H1 (cell line): ENCODE measurements around the gene RAPGEF5. TPM values are rescaled to one million over a fixed set of nuclear protein-coding genes. Genes with fewer than 3 reads are reported as not detected.

Source experiments
- CTCF ChIA-PET: fragments of 300-600 bp; sonication (Branson Sonifier 250); formaldehyde crosslinking; loops from one replicate; lab custom pipeline; 2021; ENCODE audit not compliant: partially characterized antibody; lab: Charles Lee
- POLR2A ChIA-PET: fragments of 300-600 bp; sonication (Branson Sonifier 250); formaldehyde crosslinking; loops from one replicate; lab custom pipeline; 2021; ENCODE audit warnings: inconsistent platforms; ENCODE audit not compliant: partially characterized antibody; lab: Charles Lee
- DNase-seq, 2 experiments: peaks; one replicate each; pipeline versions ENCODE4 v3.0.0 to v3.0.0-alpha.2; 2010 to 2022; ENCODE audit warnings: low spot score in 2 of 2, low read depth in 1 of 2, mixed read lengths in 1 of 2
- FAIRE-seq: peaks from 2 replicates; lab custom pipeline; 2011; peaks lifted over from hg19 to GRCh38; lab: Jason Lieb, UNC
- H2AFZ ChIP-seq: 2 replicates; pipeline ENCODE4 v1.8.1; 2012; ENCODE audit warnings: low read length, inconsistent platforms
- H2AK5ac ChIP-seq: 2 replicates; pipeline ENCODE4 v1.6.1; 2013; ENCODE audit warnings: low read depth, low read length
- H2BK120ac ChIP-seq: replicated peaks from 2 replicates; pipeline ENCODE3; 2013; ENCODE audit warnings: low read depth, low read length, inconsistent platforms
- H2BK12ac ChIP-seq: 2 replicates; pipeline ENCODE4 v1.6.1; 2013; ENCODE audit warnings: low read depth, low read length
- H2BK15ac ChIP-seq: 2 replicates; pipeline ENCODE4 v1.6.1; 2013; ENCODE audit warnings: low read length
- H2BK20ac ChIP-seq: 2 replicates; pipeline ENCODE4 v1.6.1; 2013; ENCODE audit warnings: low read length
- H2BK5ac ChIP-seq: 2 replicates; pipeline ENCODE4 v1.6.1; 2013; ENCODE audit warnings: low read depth, low read length
- H3K14ac ChIP-seq: 2 replicates; pipeline ENCODE4 v1.6.1; 2013; ENCODE audit warnings: inconsistent platforms; ENCODE audit not compliant: insufficient read length
- H3K18ac ChIP-seq: 2 replicates; pipeline ENCODE4 v1.6.1; 2013; ENCODE audit warnings: low read length; ENCODE audit errors: extremely low read depth
- H3K23ac ChIP-seq: 2 replicates; pipeline ENCODE4 v1.6.1; 2013; ENCODE audit warnings: inconsistent platforms; ENCODE audit not compliant: insufficient read length
- H3K23me2 ChIP-seq: 2 replicates; pipeline ENCODE4 v1.6.1; 2013; ENCODE audit warnings: low read depth, low read length
- H3K27ac ChIP-seq: 2 replicates; pipeline ENCODE4 v1.6.1; 2011; ENCODE audit warnings: low read depth, low read length, inconsistent platforms
- H3K27me3 ChIP-seq, 4 experiments: replicated peaks in 1 of 4; 1 replicate in 1 of 4; 2 replicates in 3 of 4; pipeline versions ENCODE4 v1.6.1 to v1.8.1; 2011 to 2013; ENCODE audit warnings: low read length in 3 of 4, mild to moderate bottlenecking in 3 of 4, inconsistent platforms in 2 of 4, mixed read lengths in 2 of 4, moderate library complexity in 1 of 4; ENCODE audit not compliant: control insufficient read depth in 3 of 4, insufficient read depth in 3 of 4; ENCODE audit errors: extremely low read depth in 1 of 4
- H3K36me3 ChIP-seq, 4 experiments: 2 replicates each; pipeline versions ENCODE4 v1.6.1 to v1.8.1; 2011 to 2013; ENCODE audit warnings: mild to moderate bottlenecking in 4 of 4, low read length in 3 of 4, moderate library complexity in 2 of 4, control low read depth in 1 of 4, inconsistent platforms in 1 of 4; ENCODE audit not compliant: insufficient read depth in 4 of 4, control insufficient read depth in 2 of 4
- H3K4ac ChIP-seq: replicated peaks from 2 replicates; pipeline ENCODE3; 2013; ENCODE audit warnings: low read length, low read depth, mixed read lengths, inconsistent platforms; ENCODE audit not compliant: insufficient read length
- H3K4me1 ChIP-seq, 4 experiments: replicated peaks in 1 of 4; 1 replicate in 1 of 4; 2 replicates in 3 of 4; pipeline versions ENCODE4 v1.6.1 to v1.8.1; 2011 to 2013; ENCODE audit warnings: low read length in 3 of 4, inconsistent platforms in 2 of 4, mixed read lengths in 1 of 4; ENCODE audit not compliant: insufficient read depth in 4 of 4, control insufficient read depth in 3 of 4
- H3K4me2 ChIP-seq, 2 experiments: 2 replicates each; pipeline versions ENCODE4 v1.6.1 to v1.8.1; 2011 to 2013; ENCODE audit warnings: low read depth in 2 of 2, low read length in 2 of 2, control low read depth in 1 of 2, inconsistent platforms in 1 of 2, mild to moderate bottlenecking in 1 of 2; ENCODE audit not compliant: insufficient read depth in 1 of 2
- H3K4me3 ChIP-seq, 4 experiments: fragments of 200-600, 300-600 bp in 1 of 4; sonication (generic), shearing (Covaris generic), sonication (Bioruptor Twin) in 1 of 4; 2 replicates each; pipeline versions ENCODE4 v1.5.1 to v1.8.1; 2011 to 2016; ENCODE audit warnings: low read length in 4 of 4, low read depth in 3 of 4, control low read depth in 2 of 4, inconsistent platforms in 2 of 4, mild to moderate bottlenecking in 2 of 4, mixed read lengths in 1 of 4, moderate library complexity in 1 of 4; ENCODE audit not compliant: insufficient read depth in 2 of 4; ENCODE audit errors: extremely low read depth in 1 of 4
- H3K56ac ChIP-seq: replicated peaks from 2 replicates; pipeline ENCODE3; 2013; ENCODE audit warnings: low read depth, mild to moderate bottlenecking, mixed read lengths, low read length, inconsistent platforms; ENCODE audit not compliant: insufficient read length
- H3K79me1 ChIP-seq: 2 replicates; pipeline ENCODE4 v1.6.1; 2013; ENCODE audit warnings: low read depth, low read length, control low read depth
- H3K79me2 ChIP-seq, 2 experiments: 2 replicates each; pipeline versions ENCODE4 v1.6.1 to v1.8.1; 2012 to 2013; ENCODE audit warnings: low read length in 2 of 2, mild to moderate bottlenecking in 2 of 2, inconsistent platforms in 1 of 2; ENCODE audit not compliant: insufficient read depth in 2 of 2, control insufficient read depth in 1 of 2
- H3K9ac ChIP-seq, 4 experiments: replicated peaks in 1 of 4; 1 replicate in 1 of 4; 2 replicates in 3 of 4; pipeline versions ENCODE4 v1.6.1 to v1.8.1; 2011 to 2013; ENCODE audit warnings: low read depth in 3 of 4, low read length in 3 of 4, control low read depth in 2 of 4, mild to moderate bottlenecking in 2 of 4, moderate library complexity in 2 of 4, inconsistent platforms in 1 of 4; ENCODE audit errors: extremely low read depth in 1 of 4
- H3K9me3 ChIP-seq, 2 experiments: 2 replicates each; pipeline versions ENCODE4 v1.6.1 to v1.8.1; 2012 to 2013; ENCODE audit warnings: mild to moderate bottlenecking in 2 of 2, moderate library complexity in 2 of 2, control low read depth in 1 of 2, inconsistent platforms in 1 of 2, low read depth in 1 of 2, low read length in 1 of 2, mixed read lengths in 1 of 2; ENCODE audit not compliant: insufficient read depth in 2 of 2
- H4K20me1 ChIP-seq, 2 experiments: replicated peaks in 1 of 2; 2 replicates each; pipeline versions ENCODE3 to v1.8.1; 2011 to 2013; ENCODE audit warnings: inconsistent platforms in 2 of 2, low read length in 2 of 2, mild to moderate bottlenecking in 1 of 2; ENCODE audit not compliant: insufficient read depth in 2 of 2, control insufficient read depth in 1 of 2
- H4K5ac ChIP-seq: 2 replicates; pipeline ENCODE4 v1.6.1; 2013; ENCODE audit warnings: low read length, low read depth, mixed read lengths, inconsistent platforms; ENCODE audit not compliant: insufficient read length
- H4K8ac ChIP-seq: 2 replicates; pipeline ENCODE4 v1.8.0; 2013; ENCODE audit warnings: mild to moderate bottlenecking, moderate library complexity, low read length, inconsistent platforms; ENCODE audit not compliant: insufficient read depth; ENCODE audit errors: extremely low read depth
- H4K91ac ChIP-seq: replicated peaks from 2 replicates; pipeline ENCODE3; 2013; ENCODE audit warnings: low read length, mixed read lengths, inconsistent platforms; ENCODE audit not compliant: insufficient read length
- CEBPB ChIP-seq: IDR thresholded peaks from 2 replicates; pipeline ENCODE4 v1.6.1; 2012; ENCODE audit warnings: low read depth, low read length
- SP2 ChIP-seq: IDR thresholded peaks from 2 replicates; pipeline ENCODE4 v1.6.1; 2012; ENCODE audit warnings: mild to moderate bottlenecking, low read length, inconsistent platforms
- WGBS, 2 experiments: shearing (Covaris generic) in 1 of 2; methylation state at CpG; one replicate each; pipeline versions ENCODE4 v1.1.6 to v1.1.7; 2013 to 2015; ENCODE audit warnings: low lambda C conversion rate in 2 of 2, mixed read lengths in 2 of 2, inconsistent platforms in 1 of 2, low coverage in 1 of 2, missing lambda C conversion rate in 1 of 2; ENCODE audit not compliant: insufficient replicate concordance in 2 of 2, insufficient coverage in 1 of 2, insufficient read length in 1 of 2; ENCODE audit errors: extremely low coverage in 1 of 2, missing lambda C conversion rate in 1 of 2; 5-methylcytosine and 5-hydroxymethylcytosine counted together
- polyA plus RNA-seq, 7 experiments: library from polyadenylated mRNA; depleted of rRNA in 3 of 7; stranded (reverse) in 5 of 7; unstranded in 2 of 7; fragments of >200 nt in 5 of 7; fragments of 200-250 nt in 2 of 7; gene quantifications; 1 replicate in 5 of 7; 2 replicates in 1 of 7; 4 replicates in 1 of 7; pipeline versions ENCODE4 v1.2.1 to v1.2.3, GENCODE V29; 2011 to 2013; ENCODE audit warnings: missing spikeins in 2 of 7, mixed read lengths in 2 of 7
- total RNA-seq: library from RNA; stranded (reverse); fragmentation: NEBNext Ultra II Directional; extraction: Animal tissue kit (Norgen Biotek cat#: 25700); gene quantifications from 2 replicates; pipeline ENCODE4 v1.2.1, GENCODE V29; 2021

The RAPGEF5 gene
- total and polyA plus RNA-seq, 2 of the 8 experiments (the other 6 are each of a cell fraction or from before 2014, with no cell fraction given) = 4.4 to 22.9 TPM

- Histone ChIP-seq H2AFZ (no peak overlapping the region), H4K8ac (no peak overlapping the region), H3K23me2 (no peaks in the 10 kb centered on the region), H3K9ac (no peak overlapping the region), H3K18ac (no peak overlapping the region), H4K5ac (peak overlapping the region; percentile 49), H2BK20ac (no peak overlapping the region), H2BK5ac (no peak overlapping the region), H3K14ac (no peak overlapping the region), H3K79me1 (no peaks in the 10 kb centered on the region), H4K20me1 (no peaks in the 10 kb centered on the region), H2AK5ac (no peak overlapping the region), H3K56ac (no peak overlapping the region), H3K4ac (no peak overlapping the region), H3K4me2 (peak overlapping the region in 1 of 2 experiments; percentile 45; a peak in 2 of 4 replicates), H3K9me3 (no peaks in the 10 kb centered on the region), H3K36me3 (no peaks in the 10 kb centered on the region), H3K4me3 (peak overlapping the region in 1 of 4 experiments; percentile 43; a peak in 1 of 8 replicates), H3K27me3 (no peaks in the 10 kb centered on the region), H3K23ac (no peak overlapping the region), H2BK15ac (no peak overlapping the region), H3K4me1 (peaks cover 2 to 37% (median 27%) of the 10 kb centered on the region in 4 experiments), H3K27ac (no peak overlapping the region), H2BK12ac (no peak overlapping the region), H2BK120ac (no peak overlapping the region), H4K91ac (no peak overlapping the region), H3K79me2 (peaks cover 3 to 68% of the 10 kb centered on the region in 2 experiments; a peak in 3 of 4 replicates)
- no peak for TF ChIP-seq SP2
- 0 out of 2 replicates have a peak, but pooled peaks have one; percentile 7 for TF ChIP-seq CEBPB
- WGBS, 2 experiments = no CpG with 5 or more reads among the region's 1 CpG
- DNase-seq = no peak
- ChIA-PET POLR2A (no interaction called here), CTCF (interaction anchor here (0.6 to 2.0 kb wide), 4 partner anchors 8 to 222 kb away, joined by 3 to 9 read pairs (median 4); no protein-coding TSS in a partner anchor)
- FAIRE-seq = no peak
These were observed 25.2 kb downstream of the RAPGEF5 start for GRCh38 chr7:22331704-22332103.
